GM04503 (cell line): ENCODE measurements around the gene CMC2.

Experiments
- DNase-seq: peaks from one replicate; pipeline ENCODE4 v3.0.0-alpha.2; 2012; ENCODE audit warnings: low read depth

CMC2 gene

DNA sequence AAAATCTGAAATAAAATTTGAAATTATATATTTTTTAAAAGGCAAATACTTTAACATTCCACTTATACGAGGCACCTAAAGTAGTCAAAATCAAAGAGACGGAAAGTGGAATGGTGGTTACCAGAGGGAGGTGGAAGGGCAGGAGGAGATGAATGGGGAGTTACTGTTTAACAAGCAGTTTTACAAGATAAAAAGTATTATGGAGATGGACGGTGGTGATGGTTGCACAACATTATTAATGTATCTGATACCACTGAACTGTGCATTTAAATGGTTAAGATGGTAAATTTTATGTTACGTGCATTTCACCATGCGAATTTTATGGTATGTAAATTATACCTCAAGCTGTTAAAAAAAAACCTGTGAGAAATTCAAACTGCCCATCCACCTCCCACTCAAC is 5.4 kb downstream of the CMC2 start:
- no peak for DNase-seq

DNA sequence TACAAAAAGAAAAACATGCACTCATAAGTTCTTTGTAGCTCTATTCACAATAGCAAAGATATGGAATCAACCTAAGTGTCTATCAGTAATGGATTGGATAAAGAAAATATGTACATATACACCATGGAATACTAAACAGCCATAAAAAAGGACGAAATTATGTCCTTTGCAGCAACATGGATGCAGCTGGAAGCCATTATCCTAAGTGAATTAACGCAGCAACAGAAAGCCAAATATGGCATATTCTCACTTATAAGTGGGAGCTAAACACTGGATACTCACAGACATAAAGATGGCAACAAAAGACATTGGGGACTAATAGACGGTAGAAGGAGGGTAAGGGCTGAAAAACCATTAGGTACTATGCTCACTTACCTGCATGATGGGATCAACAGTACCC is 5.8 kb downstream of the CMC2 start:
- no peak for DNase-seq

DNA sequence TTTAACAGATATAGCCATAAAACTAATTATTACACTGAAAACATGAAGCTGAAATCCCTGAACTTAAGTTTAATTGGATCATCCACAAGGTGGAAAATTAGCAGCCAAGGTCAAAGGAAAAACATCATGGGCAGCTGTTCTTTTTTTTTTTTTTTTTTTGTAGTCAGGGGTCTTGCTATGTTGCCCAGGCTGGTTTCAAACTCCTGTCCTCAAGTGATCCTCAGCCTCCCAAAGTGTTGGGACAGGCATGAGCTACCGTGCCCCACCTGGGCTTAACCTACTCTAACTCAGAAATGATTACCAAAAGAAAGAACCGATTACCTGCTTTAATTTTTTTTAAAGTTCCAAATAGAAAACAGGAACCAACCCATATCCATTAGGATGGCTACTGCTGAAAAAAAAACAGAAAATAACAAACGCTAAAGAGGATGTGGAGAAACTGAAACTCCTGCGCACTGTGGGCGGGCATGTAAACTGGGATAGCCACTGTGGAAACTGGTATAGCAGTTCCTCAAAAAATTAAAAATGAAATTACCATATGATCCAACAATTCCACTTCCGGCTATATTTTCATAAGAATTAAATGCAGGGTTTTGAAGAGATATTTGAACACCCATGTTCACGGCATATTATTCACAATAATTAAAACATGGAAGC is 8.6 kb downstream of the CMC2 start:
- DNase-seq, result no peak

DNA sequence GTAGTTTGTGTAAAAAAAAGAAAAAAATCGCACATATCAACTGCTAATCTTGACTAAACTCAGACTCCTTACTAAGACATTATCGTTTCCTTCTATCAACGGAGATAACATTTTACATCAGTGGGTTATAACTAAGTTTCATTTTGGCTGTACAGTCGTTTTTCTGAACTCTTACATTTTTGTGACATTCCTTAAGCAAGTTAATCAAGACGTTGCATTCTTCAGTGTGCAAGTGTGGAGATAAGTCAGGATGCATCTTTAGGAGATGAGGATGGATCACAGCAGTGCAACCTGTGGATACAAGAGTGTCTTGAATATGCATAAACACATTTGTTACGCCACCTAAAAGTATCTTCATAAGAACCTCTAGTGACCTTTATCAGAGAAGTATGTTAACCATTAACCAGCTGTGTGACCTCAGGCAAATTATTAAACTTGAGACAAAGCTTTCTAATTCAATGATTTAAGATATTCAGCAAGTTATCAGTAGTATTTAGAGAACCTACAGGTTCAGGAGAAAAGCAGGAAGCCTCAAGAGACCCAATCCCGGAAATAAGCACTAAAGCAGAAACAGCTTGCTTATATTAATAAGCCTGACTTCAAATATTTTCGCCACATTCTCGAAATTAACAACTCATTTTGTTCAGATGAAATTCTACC is 9.4 kb downstream of the CMC2 start:
- DNase-seq, result no peak

DNA sequence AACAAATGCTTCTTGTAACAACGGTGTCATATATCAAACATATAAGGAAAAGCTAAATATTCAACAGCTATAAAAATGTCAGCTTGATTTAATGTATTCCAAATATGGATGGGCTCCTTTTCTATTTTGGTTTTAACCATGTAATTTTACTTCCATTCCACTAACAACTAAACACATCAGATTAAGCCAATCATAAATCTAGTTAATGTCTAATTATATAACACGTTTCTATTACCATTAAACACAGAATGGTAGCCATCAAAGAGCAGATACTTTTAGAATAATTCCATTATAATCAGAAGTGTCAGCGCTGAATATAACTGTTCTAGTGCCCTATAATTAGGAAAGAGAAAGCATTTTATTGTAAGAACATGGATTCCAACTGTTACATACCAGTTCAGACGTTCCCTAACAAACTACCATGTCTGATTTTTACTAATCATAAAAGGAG is 10.0 kb downstream of the CMC2 start:
- DNase-seq, result no peak

DNA sequence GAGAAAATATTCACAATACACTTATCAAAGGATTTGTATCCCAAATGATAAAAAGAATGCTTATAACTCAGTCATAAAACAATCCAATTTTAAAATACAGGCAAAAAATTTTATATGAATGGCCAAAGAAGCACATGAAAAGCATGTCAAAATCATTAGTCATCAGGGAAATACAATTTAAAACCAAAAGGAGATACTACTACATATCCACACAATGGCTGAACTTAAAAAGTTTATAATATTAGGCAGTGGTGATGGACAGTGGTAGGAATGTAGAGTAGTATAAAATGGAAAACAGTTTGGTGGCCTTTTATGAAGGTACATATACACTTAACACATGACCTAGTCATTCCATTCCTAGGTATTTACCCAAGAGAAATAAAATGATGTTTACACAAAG is 12.2 kb downstream of the CMC2 start:
- DNase-seq, result no peak

DNA sequence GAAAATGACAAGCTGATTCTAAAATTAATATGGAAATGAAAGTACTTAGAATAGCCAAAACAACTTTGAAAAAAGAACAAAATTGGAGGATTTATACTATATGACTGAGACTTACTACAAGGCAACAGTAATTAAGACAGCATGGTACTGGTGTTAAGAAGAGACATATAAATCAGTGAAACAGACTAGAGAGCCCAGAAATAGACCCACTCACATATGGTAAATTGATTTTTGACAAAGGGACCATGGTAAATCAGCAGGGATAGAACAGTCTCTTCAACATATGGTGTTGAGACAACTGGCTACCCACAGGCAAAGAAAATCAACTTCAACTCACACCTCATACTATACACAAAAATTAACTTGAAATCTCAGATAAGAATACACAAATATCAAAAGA is 12.9 kb downstream of the CMC2 start:
- DNase-seq, result no peak

DNA sequence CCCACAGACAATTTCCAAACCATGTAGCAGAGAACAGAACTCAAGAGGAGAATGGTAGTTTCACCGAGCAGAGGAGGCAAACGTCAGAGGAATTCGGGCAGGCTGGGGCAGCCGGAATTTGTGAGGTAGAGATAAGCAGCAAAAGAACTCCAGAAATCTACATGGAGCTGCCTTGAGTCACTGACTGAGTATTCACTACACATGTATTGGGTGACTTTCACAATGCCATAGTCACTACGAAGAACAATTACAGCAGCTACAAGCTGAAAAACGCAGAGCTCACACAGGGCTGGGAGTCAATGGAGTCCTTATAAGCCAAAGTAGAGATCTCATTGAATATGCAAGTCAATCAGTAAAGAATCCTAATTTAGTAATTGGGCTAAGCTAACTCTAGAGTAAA is 13.4 kb downstream of the CMC2 start:
- peak; percentile 81 for DNase-seq

DNA sequence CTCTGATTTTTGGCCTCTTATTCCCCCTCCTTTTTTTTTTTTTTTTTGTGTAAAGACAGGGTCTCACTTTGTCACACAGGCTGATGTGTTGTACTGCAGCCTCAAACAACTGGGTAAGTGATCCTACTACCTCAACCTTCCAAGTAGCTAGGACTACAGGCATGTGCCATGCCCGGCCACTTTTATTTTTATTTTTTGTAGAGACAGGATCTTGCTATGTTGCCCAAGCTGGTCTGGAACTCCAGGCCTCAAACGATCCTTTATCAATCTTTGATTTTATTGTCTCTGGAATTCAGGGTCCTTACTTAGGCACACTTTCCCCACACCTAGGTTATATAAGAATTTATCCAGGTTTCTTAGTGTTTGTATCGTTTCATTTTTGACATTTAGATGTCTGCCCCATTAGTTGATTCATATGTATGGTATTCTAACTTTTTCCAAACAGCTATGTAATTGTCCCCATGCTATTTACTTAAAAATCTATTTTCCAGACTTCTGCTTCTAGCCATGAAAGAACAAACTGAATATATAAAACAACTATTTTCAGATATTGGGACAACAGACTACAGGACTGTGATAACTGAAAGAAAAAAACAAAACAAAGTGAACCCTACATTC is 13.9 kb downstream of the CMC2 start:
- no peak for DNase-seq

DNA sequence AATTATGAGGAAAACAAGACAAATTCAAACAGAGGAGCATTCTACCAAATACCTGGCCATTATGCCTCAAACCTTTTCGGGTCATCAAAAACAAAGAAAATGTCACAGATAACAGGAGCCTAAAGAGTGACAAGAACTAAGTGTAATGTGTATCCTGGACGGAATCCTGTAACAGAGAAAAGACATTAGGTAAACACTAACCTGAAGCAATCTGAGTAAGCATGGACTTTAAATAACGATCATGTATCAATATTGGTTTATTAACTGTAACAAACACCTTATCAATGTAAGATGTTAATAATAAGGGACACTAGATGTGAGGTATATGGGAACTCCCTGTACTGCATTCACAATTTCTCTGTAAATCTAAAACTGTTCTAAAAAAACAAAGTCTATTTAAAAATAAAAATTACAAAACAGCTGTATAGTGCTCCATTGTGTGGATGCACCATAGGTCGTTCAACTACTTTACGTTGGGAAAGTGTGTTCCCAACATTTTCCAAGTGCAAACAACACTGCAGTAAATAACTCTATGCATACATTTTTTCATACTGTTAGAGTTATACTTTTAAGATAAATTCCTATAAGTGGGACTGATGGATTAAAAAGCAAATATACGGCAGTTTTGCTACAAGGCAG is 14.8 kb downstream of the CMC2 start:
- DNase-seq, result no peak

DNA sequence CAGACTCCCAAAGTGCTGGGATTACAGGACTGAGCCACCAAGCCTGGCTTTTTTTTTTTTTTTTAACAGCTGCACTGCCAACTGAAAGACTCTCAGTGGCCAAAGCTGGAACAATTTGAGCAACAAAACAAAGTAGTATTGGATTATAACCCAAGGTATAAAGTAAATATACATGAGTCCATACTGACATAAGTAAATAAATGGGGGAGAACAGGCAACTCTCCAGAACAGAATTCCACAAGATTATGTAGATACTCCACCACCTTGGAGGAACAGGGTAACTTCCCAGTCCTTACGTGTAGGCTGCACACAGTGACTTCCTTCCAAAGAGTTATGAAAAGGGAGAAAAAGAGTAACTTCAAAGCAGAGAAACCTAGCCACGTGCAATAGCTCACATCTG is 15.7 kb downstream of the CMC2 start:
- DNase-seq, result no peak

DNA sequence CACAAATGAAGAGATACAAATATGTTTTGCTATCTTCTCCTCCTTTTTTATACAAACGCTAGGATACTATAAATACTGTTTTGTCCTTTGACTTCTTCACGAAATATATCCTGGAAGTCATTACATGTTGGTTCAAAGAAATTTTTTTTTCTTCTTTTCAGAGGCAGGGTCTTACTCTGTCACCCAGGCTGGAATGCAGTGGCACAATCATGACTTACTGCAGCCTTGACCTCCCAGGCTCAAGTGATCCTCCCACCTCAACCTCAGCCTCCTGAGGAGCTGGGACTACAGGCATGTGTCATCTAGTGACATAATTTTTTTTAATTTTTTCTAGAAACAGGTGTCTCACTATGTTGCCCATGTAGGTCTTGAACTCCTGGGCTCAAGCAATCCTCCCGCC is 16.1 kb downstream of the CMC2 start:
- DNase-seq, result no peak

DNA sequence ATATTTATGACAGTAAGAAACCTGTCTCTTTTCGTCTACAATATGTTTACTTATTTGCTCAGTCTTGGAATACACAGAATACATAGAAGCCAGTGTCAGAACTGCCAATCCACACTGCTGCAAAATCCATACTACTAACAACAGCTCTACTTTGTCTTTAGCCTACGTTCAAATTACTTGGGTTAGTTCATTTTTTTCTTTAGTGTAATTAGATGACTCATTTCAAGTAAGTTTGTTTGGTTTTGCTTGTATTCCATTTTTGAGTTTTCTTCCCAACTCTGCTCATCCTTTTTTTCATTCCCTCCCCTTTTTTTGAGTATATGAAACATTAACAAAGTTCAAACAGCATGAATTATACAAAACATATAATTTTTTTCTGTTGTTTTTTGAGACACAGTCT is 16.9 kb downstream of the CMC2 start:
- DNase-seq, result no peak

DNA sequence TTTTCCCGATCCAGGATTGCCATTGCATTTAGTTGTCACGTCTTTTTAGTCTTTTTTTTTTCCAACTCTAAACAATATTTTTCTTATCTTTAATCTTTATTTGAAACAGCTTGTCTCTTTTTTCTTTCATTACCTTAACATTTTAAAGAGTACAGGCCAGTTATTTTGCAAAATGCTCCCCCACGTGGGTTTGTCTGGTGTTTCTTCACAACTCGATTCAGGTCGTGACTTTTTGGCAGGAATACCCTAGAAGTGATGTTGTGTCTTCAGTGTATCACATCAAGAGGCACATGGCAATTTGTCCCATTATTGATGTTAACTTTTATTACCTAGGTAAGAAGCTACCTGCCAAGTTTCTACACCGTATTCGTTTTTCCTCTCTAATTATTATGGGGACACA is 17.9 kb downstream of the CMC2 start:
- DNase-seq, result no peak

DNA sequence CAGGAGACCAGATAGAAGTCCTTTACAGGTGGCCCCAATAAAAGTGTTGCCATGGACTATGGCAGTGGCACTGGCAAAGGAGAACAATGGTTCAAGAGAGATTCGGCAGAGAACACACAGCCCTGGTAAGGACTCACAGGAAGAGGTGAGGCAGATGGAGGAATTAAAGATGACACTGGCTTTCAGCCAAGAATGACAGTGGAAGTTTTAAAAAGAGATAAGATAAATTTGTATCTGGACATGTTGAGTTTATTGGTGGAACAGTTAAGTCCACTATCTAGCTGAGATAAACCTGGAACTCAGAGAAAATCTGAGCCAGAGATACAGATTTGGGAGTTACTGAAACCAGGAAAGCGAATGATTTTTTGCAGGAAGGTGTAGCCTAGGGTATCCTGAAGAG is 20.1 kb downstream of the CMC2 start:
- no peak for DNase-seq

DNA sequence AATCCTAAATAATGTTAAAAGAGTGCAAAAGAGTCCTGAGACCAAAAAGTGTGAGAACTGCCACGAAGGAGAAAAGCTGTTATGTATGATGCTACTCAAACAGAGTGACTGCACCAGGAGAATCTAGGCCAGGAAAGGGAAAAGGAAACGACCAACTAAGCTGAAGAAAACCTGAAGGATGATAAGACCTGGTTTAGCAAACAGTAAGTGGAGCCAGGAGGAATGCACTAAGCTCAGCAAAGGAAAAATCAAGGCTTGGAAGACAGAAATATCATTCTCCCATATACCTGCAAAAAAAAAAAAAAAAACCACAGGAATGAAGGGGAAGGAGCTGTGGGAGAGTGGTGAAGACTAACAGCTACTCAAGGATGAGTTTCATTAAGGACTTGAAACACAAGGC is 21.1 kb downstream of the CMC2 start:
- DNase-seq, result no peak

DNA sequence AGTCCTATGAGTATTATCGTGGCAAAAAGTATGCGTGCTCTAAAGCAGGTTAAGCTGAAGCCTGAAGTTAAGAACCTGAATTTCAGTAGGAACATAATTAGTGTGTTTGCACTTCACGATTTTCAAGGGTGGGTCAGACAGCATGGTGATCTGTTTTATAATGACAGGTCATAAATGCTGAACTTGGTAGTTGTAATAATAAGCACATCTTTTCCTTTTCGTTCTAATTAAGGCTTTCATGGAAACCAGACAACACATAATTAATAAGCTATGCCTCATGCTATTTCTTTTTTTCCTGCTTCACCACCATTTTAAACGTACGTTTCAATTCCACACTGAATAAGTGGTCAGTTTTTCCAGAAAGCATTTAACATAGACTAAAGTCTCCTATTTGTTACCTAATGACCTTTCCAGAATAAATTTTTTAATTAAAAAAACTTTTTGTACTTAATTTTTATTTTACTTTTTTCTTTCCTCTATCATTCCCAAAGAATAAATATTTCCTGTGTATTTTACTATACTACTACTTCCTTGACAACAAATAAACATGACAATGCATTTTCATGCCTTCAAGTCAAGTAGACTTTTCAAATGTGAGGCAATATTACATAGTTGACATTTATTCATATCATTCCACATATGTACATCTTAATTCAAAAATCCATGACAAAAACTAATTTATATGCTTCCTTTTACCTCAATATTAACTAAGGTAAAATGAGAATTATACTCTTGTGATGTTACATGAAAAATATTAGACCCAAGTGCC is 22.4 kb downstream of the CMC2 start:
- no peak for DNase-seq

DNA sequence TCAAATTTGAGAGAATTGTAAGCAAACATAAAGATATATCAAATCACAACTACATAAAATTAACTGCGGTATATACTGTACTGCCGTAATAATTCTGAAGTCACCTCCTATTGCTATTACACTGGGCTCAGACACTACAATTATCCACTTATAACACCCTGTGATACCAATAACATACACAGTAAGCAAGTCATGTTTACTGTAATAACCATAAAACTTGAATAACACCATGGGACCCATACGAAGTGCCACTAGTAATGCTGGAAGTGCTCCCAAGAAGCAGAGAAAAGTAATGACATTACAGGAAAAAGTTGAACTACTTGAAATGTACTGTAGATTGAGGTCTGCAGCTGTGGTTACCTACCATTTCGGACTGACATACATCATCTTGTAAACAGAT is 24.0 kb downstream of the CMC2 start:
- DNase-seq, result no peak

DNA sequence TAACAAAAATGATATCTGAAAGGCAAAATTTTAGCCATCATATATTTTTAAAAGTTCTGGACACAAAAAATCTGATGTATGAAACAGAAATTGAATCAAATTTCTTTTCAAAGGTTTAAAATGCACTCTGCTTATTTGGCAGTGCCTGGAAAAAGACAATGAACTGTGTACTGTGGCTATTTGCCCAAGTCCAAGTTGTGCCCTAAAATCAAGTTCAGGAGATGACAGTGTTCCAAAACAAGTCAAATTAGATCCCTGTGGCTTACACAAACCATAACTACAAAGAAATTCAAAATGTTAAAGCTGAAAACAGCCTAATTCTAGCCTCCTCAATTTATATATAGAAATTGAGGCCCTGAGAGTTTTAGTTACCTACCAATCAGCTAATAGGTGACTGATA is 25.6 kb downstream of the CMC2 start:
- no peak for DNase-seq

DNA sequence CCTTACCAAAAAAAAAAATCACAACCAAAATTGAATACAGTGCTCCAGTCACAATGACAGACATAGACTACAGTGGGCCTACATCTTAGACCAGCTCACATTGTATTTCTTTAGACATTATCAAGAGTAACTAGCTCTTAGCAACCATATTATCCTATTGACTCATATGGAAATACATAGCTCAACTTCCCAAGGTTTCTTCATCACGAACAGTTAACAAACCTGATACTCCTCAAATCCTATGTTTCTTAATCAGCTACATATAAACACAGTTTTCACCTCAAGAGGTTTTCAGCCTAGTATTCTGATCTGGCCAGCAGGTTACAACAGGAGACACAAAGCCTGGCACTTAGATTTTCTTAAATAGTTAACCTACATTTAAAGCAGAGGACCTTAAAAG is 29.7 kb downstream of the CMC2 start:
- DNase-seq, result no peak

DNA sequence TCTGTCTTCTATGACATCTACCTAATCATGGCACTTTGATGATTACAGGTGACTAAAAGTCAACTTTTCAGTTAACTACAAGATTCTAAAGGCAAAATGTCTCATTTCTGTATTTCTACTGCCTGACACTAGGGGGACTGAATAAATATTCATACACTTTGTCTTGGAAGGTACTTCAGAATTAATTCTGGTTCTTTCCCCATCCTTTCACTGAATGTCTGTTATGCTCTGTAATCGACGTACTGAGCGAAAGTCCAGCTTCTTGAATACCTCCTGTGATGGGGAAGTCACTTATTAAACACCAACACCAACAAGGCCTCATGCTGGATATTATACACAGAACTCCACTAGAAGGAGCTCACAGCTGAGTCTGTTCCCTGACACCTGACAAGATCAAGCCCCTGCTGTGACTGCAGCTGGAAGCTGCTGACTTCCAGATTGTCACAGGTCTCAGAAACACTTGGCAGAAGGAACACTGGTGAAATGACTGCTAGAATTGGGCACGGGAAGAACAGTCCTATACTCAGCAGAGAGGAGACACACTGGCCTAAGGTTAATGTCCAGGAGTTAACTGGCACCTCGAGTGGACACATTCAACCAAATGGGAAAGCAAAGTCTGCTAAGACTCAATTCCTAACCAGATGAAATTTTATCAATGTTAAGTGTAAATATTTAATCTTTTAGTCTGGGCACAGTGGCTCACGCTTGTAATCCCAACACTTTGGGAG is 31.9 kb downstream of the CMC2 start:
- no peak for DNase-seq

DNA sequence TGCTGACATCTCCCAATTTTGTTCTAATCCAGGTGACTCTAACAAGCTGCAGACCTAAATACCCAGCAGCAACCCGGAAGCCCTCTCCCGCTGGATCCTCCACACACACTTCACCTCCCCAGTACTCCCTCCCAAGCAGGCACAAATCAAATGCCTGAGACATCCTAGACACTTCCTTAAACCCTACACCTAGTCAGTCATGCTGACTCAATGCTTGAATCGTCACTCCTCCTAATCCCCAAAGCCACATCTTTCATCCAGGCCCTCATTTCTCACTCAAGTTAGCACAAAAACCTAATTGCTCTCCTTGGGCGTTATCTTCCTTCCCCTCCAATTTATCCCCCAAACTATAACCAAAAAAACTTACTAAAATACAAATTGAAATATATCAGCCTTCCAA is 32.7 kb downstream of the CMC2 start:
- no peak for DNase-seq
